ENCODE measurements around the gene SP3.

SP3 gene

DNA sequence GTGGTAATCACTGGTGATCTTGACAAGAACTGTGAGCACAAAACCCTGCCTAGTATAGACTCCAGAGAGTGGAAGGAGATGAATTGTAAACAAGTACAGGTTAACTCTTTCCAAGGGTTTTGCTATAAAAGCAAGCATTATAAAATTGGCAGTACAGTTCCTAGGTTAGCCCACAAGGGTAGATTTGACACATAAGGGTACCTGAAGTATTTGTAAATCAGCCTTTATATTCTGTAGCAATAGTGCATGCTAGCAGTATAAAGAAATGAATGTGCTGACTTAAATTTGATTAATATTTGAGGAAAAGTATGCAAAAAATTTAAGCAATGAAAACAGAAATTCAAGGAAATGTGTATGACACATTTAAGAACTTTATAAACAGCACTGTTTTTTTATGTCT is 42.4 kb downstream of the SP3 start:
- no peak overlapping the region for H3K4me2 ChIP-seq (ENCODE audit: low read length)
- no peak overlapping the region for H3K9ac ChIP-seq (ENCODE audit: low read length)
- H3K27me3 ChIP-seq (ENCODE audit: low read depth, low read length) = no peaks in the 10 kb centered on the region
- no peak overlapping the region for H3K4me3 ChIP-seq (ENCODE audit: low read length)
- peaks cover 15% of the 10 kb centered on the region for H3K4me1 ChIP-seq (ENCODE audit: low read length)
- H4K20me1 ChIP-seq (ENCODE audit: insufficient read depth, low read length) = peaks cover 71% of the 10 kb centered on the region
- H3K9me3 ChIP-seq (ENCODE audit: insufficient read depth, low read length) = no peaks in the 10 kb centered on the region
- no peak overlapping the region for H3K27ac ChIP-seq (ENCODE audit: low read length)
- no peak overlapping the region for H2AFZ ChIP-seq (ENCODE audit: low read depth, low read length)
- H3K36me3 ChIP-seq (replicated peaks; ENCODE audit: low read depth, low read length) = peaks cover 18% of the 10 kb centered on the region
- peaks cover 93% of the 10 kb centered on the region for H3K79me2 ChIP-seq (ENCODE audit: low read length)
- no peak for TF ChIP-seq EZH2phosphoT487 (IDR thresholded peaks at IDR 0.05; ENCODE audit: low read depth)
- TF ChIP-seq, protein P1, sequence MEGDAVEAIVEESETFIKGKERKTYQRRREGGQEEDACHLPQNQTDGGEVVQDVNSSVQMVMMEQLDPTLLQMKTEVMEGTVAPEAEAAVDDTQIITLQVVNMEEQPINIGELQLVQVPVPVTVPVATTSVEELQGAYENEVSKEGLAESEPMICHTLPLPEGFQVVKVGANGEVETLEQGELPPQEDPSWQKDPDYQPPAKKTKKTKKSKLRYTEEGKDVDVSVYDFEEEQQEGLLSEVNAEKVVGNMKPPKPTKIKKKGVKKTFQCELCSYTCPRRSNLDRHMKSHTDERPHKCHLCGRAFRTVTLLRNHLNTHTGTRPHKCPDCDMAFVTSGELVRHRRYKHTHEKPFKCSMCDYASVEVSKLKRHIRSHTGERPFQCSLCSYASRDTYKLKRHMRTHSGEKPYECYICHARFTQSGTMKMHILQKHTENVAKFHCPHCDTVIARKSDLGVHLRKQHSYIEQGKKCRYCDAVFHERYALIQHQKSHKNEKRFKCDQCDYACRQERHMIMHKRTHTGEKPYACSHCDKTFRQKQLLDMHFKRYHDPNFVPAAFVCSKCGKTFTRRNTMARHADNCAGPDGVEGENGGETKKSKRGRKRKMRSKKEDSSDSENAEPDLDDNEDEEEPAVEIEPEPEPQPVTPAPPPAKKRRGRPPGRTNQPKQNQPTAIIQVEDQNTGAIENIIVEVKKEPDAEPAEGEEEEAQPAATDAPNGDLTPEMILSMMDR (IDR thresholded peaks at IDR 0.05; ENCODE audit: low read depth, low read length) = no peak

DNA sequence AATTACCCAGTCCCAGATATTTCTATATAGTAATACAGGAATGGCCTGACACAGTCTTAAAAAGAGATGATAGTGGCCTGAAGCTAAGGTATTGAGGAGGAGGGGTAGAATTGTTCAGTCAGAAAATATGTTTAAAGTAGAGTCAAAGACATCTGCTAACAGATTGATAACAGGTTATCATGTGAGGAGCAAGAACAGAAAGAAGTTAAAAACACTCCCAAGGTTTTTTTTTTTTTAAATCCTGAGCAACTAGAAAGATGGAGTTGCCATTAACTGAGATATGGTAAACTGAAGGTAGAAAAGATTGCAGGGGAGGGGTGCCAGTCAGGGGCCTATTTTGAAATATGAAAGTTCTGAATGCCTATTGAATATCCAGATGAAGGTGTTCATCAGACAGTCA is 43.1 kb downstream of the SP3 start:
- H3K4me3 ChIP-seq (ENCODE audit: low read length) = no peak overlapping the region
- H3K27ac ChIP-seq (ENCODE audit: low read length) = no peak overlapping the region
- no peaks in the 10 kb centered on the region for H3K9me3 ChIP-seq (ENCODE audit: insufficient read depth, low read length)
- H3K36me3 ChIP-seq (replicated peaks; ENCODE audit: low read depth, low read length) = peaks cover 23% of the 10 kb centered on the region
- no peak for TF ChIP-seq EZH2phosphoT487 (IDR thresholded peaks at IDR 0.05; ENCODE audit: low read depth)
- TF ChIP-seq, protein P1 (IDR thresholded peaks at IDR 0.05; ENCODE audit: low read depth, low read length) = no peak
- peaks cover 90% of the 10 kb centered on the region for H3K79me2 ChIP-seq (ENCODE audit: low read length)
- no peaks in the 10 kb centered on the region for H3K27me3 ChIP-seq (ENCODE audit: low read depth, low read length)
- H2AFZ ChIP-seq (ENCODE audit: low read depth, low read length) = no peak overlapping the region
- H3K9ac ChIP-seq (ENCODE audit: low read length) = no peak overlapping the region
- H4K20me1 ChIP-seq (ENCODE audit: insufficient read depth, low read length) = peaks cover 71% of the 10 kb centered on the region
- no peak overlapping the region for H3K4me2 ChIP-seq (ENCODE audit: low read length)
- peaks cover 15% of the 10 kb centered on the region for H3K4me1 ChIP-seq (ENCODE audit: low read length)

DNA sequence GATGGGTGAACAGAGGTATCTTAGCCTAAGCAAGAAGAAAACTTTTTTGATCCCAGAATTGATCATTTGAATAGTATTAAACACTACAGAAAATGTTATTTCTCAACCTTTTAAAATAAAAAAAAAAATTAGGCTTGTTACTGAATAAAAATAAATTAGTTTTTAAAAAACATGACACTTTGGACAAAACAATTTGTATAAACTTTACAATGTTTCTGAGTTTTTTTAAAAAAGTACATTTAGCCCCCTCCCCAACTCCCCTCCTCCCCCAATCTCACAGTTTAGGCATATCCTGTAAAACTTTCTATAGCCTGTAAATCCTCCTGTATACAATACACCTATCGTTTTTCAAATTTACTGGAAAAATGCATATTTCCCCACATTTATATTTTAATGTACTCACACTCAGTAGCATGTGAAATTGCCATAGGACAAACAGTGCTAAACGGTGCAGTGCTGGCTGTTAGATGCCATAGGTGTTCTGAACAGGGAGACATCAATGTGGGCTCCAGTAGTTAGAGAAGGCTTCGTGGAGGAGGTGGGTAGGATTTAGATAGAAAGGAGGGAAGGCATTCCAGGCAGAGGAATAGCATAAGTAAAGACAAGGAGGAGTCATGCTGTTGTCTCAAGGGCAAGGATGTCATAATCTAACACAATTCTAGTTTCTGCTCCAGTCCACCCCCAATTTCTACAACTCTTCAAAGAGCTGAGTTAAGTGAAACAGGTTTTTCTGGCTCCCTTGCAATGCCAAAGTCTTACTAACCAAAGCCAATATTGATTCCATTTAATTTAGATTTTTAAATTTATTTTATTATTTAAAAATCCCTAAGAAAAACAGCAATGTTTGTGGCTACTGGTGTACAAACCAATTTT is 50.9 kb downstream of the SP3 start:
- Histone ChIP-seq H3K27ac (ENCODE audit: low read length) (no peak overlapping the region), H4K20me1 (ENCODE audit: insufficient read depth, low read length) (peaks cover 25% of the 10 kb centered on the region), H3K27me3 (ENCODE audit: low read depth, low read length) (no peaks in the 10 kb centered on the region), H3K36me3 (replicated peaks; ENCODE audit: low read depth, low read length) (peaks cover 44% of the 10 kb centered on the region), H3K79me2 (ENCODE audit: low read length) (peaks cover 39% of the 10 kb centered on the region), H3K4me1 (ENCODE audit: low read length) (no peaks in the 10 kb centered on the region), H3K9me3 (ENCODE audit: insufficient read depth, low read length) (no peaks in the 10 kb centered on the region), H2AFZ (ENCODE audit: low read depth, low read length) (no peak overlapping the region), H3K4me3 (ENCODE audit: low read length) (no peak overlapping the region), H3K4me2 (ENCODE audit: low read length) (no peak overlapping the region), H3K9ac (ENCODE audit: low read length) (no peak overlapping the region)
- TF ChIP-seq, protein P1 (IDR thresholded peaks at IDR 0.05; ENCODE audit: low read depth, low read length) = no peak
- no peak for TF ChIP-seq EZH2phosphoT487 (IDR thresholded peaks at IDR 0.05; ENCODE audit: low read depth)

DNA sequence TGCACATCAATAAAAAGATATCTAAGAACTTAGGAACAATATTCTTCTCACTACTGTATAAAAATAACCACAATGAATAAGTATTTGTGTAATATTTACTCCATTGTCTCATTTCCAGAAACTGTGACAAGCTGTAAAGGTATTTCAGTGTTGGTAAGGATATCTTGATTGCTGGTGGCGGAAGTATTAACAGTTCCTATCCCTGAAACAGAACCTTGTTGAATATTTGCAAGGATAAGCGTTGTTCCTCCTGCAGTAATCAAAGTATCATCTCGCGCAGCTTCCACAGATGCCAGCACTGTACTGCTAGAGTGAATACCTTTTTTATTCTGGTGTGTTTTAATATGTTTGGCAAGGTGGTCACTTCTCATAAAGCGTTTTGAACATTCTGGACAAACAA is 55.3 kb downstream of the SP3 start:
- Histone ChIP-seq H3K27ac (ENCODE audit: low read length) (no peak overlapping the region), H3K4me2 (ENCODE audit: low read length) (no peak overlapping the region), H3K27me3 (ENCODE audit: low read depth, low read length) (no peaks in the 10 kb centered on the region), H3K79me2 (ENCODE audit: low read length) (peaks cover 6% of the 10 kb centered on the region), H3K4me1 (ENCODE audit: low read length) (no peaks in the 10 kb centered on the region), H4K20me1 (ENCODE audit: insufficient read depth, low read length) (peaks cover 11% of the 10 kb centered on the region; the same call in 1 of the 2 replicates), H2AFZ (ENCODE audit: low read depth, low read length) (no peak overlapping the region), H3K9me3 (ENCODE audit: insufficient read depth, low read length) (no peaks in the 10 kb centered on the region), H3K36me3 (replicated peaks; ENCODE audit: low read depth, low read length) (peaks cover 48% of the 10 kb centered on the region), H3K9ac (ENCODE audit: low read length) (no peak overlapping the region), H3K4me3 (ENCODE audit: low read length) (no peak overlapping the region)
- no peak for TF ChIP-seq EZH2phosphoT487 (IDR thresholded peaks at IDR 0.05; ENCODE audit: low read depth)
